CD14-positive monocyte (primary cell): ENCODE results near the gene SH3BGR. TPM values are rescaled to one million over a fixed set of nuclear protein-coding genes. Genes with fewer than 3 reads are reported as not detected.

Experiments
- DNase-seq, 3 donors: peaks; one replicate each; pipeline ENCODE4 v3.0.0-alpha.2; 2011 to 2022
- H2AFZ ChIP-seq: 2 replicates; pipeline ENCODE4 v1.6.0; 2012; ENCODE audit warnings: mild to moderate bottlenecking, low read depth, low read length, inconsistent platforms; ENCODE audit not compliant: insufficient read depth, poor library complexity, severe bottlenecking
- H3K27ac ChIP-seq, 2 donors: 1 replicate in 1 of 2; 2 replicates in 1 of 2; pipeline ENCODE4 v1.5.1; 2012 to 2013; ENCODE audit warnings: low read length in 2 of 2, control low read depth in 1 of 2, inconsistent platforms in 1 of 2, low read depth in 1 of 2, mild to moderate bottlenecking in 1 of 2
- H3K27me3 ChIP-seq, 2 donors: one replicate each; pipeline versions ENCODE4 v1.6.0 to v1.6.1; 2011 to 2013; ENCODE audit warnings: low read length in 2 of 2; ENCODE audit not compliant: control insufficient read depth in 2 of 2, insufficient read depth in 2 of 2
- H3K36me3 ChIP-seq, 2 donors: replicated peaks in 1 of 2; 1 replicate in 1 of 2; 2 replicates in 1 of 2; pipeline versions ENCODE4 v1.5.1 to v1.6.1; 2012 to 2013; ENCODE audit warnings: low read length in 2 of 2, control low read depth in 1 of 2, inconsistent platforms in 1 of 2, mild to moderate bottlenecking in 1 of 2; ENCODE audit not compliant: insufficient read depth in 2 of 2, control insufficient read depth in 1 of 2
- H3K4me1 ChIP-seq, 2 donors: 1 replicate in 1 of 2; 2 replicates in 1 of 2; pipeline versions ENCODE4 v1.5.1 to v1.6.1; 2012 to 2013; ENCODE audit warnings: low read length in 2 of 2, control low read depth in 1 of 2, inconsistent platforms in 1 of 2, mild to moderate bottlenecking in 1 of 2, moderate library complexity in 1 of 2; ENCODE audit not compliant: insufficient read depth in 2 of 2, control insufficient read depth in 1 of 2
- H3K4me2 ChIP-seq: replicated peaks from 2 replicates; pipeline ENCODE3; 2012; ENCODE audit warnings: low read length, moderate library complexity, mild to moderate bottlenecking; ENCODE audit not compliant: poor library complexity, severe bottlenecking; ENCODE audit errors: extremely low read depth
- H3K4me3 ChIP-seq, 3 experiments: fragments of 200-600 bp in 1 of 3; sonication (generic) in 1 of 3; replicated peaks in 1 of 3; 1 replicate in 2 of 3; 2 replicates in 1 of 3; pipeline ENCODE4 v1.5.1; 2011 to 2013; ENCODE audit warnings: low read length in 3 of 3, mild to moderate bottlenecking in 3 of 3, control low read depth in 2 of 3, low read depth in 2 of 3, inconsistent platforms in 1 of 3, moderate library complexity in 1 of 3
- H3K79me2 ChIP-seq: 2 replicates; pipeline ENCODE4 v1.6.0; 2012; ENCODE audit warnings: mild to moderate bottlenecking, control low read depth, inconsistent platforms, low read length, moderate library complexity; ENCODE audit not compliant: insufficient read depth
- H3K9ac ChIP-seq: 2 replicates; pipeline ENCODE4 v1.6.0; 2017; ENCODE audit warnings: low read length, mild to moderate bottlenecking; ENCODE audit not compliant: insufficient read depth, poor library complexity, severe bottlenecking
- H3K9me3 ChIP-seq, 2 donors: replicated peaks in 1 of 2; 1 replicate in 1 of 2; 2 replicates in 1 of 2; pipeline versions ENCODE4 v1.5.1 to v1.6.1; 2012 to 2013; ENCODE audit warnings: low read length in 2 of 2, control low read depth in 1 of 2; ENCODE audit not compliant: control insufficient read depth in 1 of 2, insufficient read depth in 1 of 2
- H4K20me1 ChIP-seq: 2 replicates; pipeline ENCODE4 v1.6.0; 2012; ENCODE audit warnings: mild to moderate bottlenecking, low read length, control low read depth, moderate library complexity; ENCODE audit not compliant: insufficient read depth
- H3K27ac Mint-ChIP-seq, 7 donors: one replicate each; pipeline ENCODE4 v1.8.0; 2020; ENCODE audit warnings: mild to moderate bottlenecking in 7 of 7, mixed read lengths in 7 of 7, moderate library complexity in 6 of 7, inconsistent platforms in 2 of 7
- H3K27me3 Mint-ChIP-seq, 3 donors: one replicate each; pipeline ENCODE4 v1.8.0; 2021 to 2022; ENCODE audit warnings: low read depth in 3 of 3, mild to moderate bottlenecking in 3 of 3, mixed read lengths in 3 of 3, moderate library complexity in 3 of 3, inconsistent platforms in 1 of 3
- H3K36me3 Mint-ChIP-seq, 2 donors: one replicate each; pipeline ENCODE4 v1.8.0; 2020; ENCODE audit warnings: mixed read lengths in 2 of 2, inconsistent platforms in 1 of 2, mild to moderate bottlenecking in 1 of 2
- H3K4me1 Mint-ChIP-seq: one replicate; pipeline ENCODE4 v1.8.0; 2020; ENCODE audit warnings: mild to moderate bottlenecking, mixed read lengths
- H3K4me3 Mint-ChIP-seq, 2 donors: one replicate each; pipeline ENCODE4 v1.8.0; 2020; ENCODE audit warnings: mild to moderate bottlenecking in 2 of 2, mixed read lengths in 2 of 2, moderate library complexity in 1 of 2
- H3K9me3 Mint-ChIP-seq, 7 donors: one replicate each; pipeline ENCODE4 v1.8.0; 2020 to 2022; ENCODE audit warnings: mixed read lengths in 7 of 7, mild to moderate bottlenecking in 6 of 7, moderate library complexity in 6 of 7, inconsistent platforms in 2 of 7
- CTCF ChIP-seq: fragments of 200-600 bp; IDR thresholded peaks from one replicate; pipeline ENCODE4 v1.8.0; 2022; ENCODE audit warnings: antibody characterized with exemption, mild to moderate bottlenecking
- WGBS: methylation state at CpG from one replicate; pipeline ENCODE4 v1.1.5; 2013; ENCODE audit warnings: missing lambda C conversion rate; ENCODE audit not compliant: insufficient coverage; 5-methylcytosine and 5-hydroxymethylcytosine counted together
- intact Hi-C, 2 donors: fragments of 100-400 bp; cut with micrococcal nuclease; formaldehyde crosslinking; loops; one replicate each; pipeline versions ENCODE4 v1.15.0 to v1.15.1; 2023
- polyA plus RNA-seq, 3 donors: library from polyadenylated mRNA; depleted of rRNA in 1 of 3; unstranded in 2 of 3; stranded (reverse) in 1 of 3; fragments of 300-500 nt in 2 of 3; fragments of >200 nt in 1 of 3; fragmentation: Illumina TruSeq in 2 of 3; gene quantifications; 1 replicate in 2 of 3; 2 replicates in 1 of 3; pipeline ENCODE4 v1.2.3, GENCODE V29; 2012 to 2021

The SH3BGR gene
- polyA plus RNA-seq, 3 donors: 0.36 to 0.72 TPM; not detected in 1

GRCh38 chr21:39511102-39511501, 59.3 kb downstream of the SH3BGR start:
- H3K9me3 ChIP-seq: no peaks in the 10 kb centered on the region
- Mint-ChIP-seq H3K4me3 (no peak overlapping the region), H3K27ac (no peak overlapping the region), H3K9me3 (peaks cover 0 to 5% (median 0%) of the 10 kb centered on the region in 7 donors), H3K4me1 (no peaks in the 10 kb centered on the region), H3K36me3 (no peaks in the 10 kb centered on the region), H3K27me3 (no peaks in the 10 kb centered on the region)
- intact Hi-C loops: no loop called here
- H4K20me1 ChIP-seq: no peaks in the 10 kb centered on the region
- H3K9ac ChIP-seq: no peak overlapping the region
- H2AFZ ChIP-seq: no peak overlapping the region
- H3K27ac ChIP-seq: no peak overlapping the region
- TF ChIP-seq CTCF: no peak
- no peaks in the 10 kb centered on the region for H3K79me2 ChIP-seq
- no peak overlapping the region for H3K4me3 ChIP-seq
- H3K4me1 ChIP-seq: no peaks in the 10 kb centered on the region
- WGBS: 100% methylated on average over 1 of the region's 3 CpGs
- H3K36me3 ChIP-seq: no peaks in the 10 kb centered on the region
- DNase-seq: no peak
- H3K4me2 ChIP-seq: no peak overlapping the region
- no peaks in the 10 kb centered on the region for H3K27me3 ChIP-seq

- Histone ChIP-seq H3K4me1 (no peaks in the 10 kb centered on the region), H2AFZ (no peak overlapping the region), H3K4me2 (no peak overlapping the region), H3K4me3 (no peak overlapping the region), H3K36me3 (no peaks in the 10 kb centered on the region), H3K27me3 (no peaks in the 10 kb centered on the region), H3K9me3 (no peaks in the 10 kb centered on the region), H3K9ac (no peak overlapping the region), H3K27ac (no peak overlapping the region), H4K20me1 (no peaks in the 10 kb centered on the region), H3K79me2 (no peaks in the 10 kb centered on the region)
- no peak for DNase-seq
- H3K4me3 Mint-ChIP-seq: no peak overlapping the region
- peaks cover 0 to 1% (median 0%) of the 10 kb centered on the region in 3 donors for H3K27me3 Mint-ChIP-seq
- no peak overlapping the region for H3K27ac Mint-ChIP-seq
- H3K4me1 Mint-ChIP-seq: no peaks in the 10 kb centered on the region
- intact Hi-C loops: no loop called here
- H3K9me3 Mint-ChIP-seq: peaks cover 0 to 2% (median 0%) of the 10 kb centered on the region in 7 donors
- no peak for TF ChIP-seq CTCF
- WGBS: 91% methylated on average over 1 of the region's 1 CpG
- no peaks in the 10 kb centered on the region for H3K36me3 Mint-ChIP-seq
Measured at GRCh38 chr21:39513735-39514134, 62.0 kb downstream of the SH3BGR start.
